COLO829 (cell line): ENCODE results near the gene LONRF2.

ENCODE experiments used
- DNase-seq: peaks from one replicate; pipeline ENCODE4 v3.0.0; 2012; ENCODE audit warnings: low spot score

The LONRF2 gene

GRCh38 chr2:100275200-100275589 is 47.1 kb downstream of the LONRF2 start:
- DNase-seq: no peak

GRCh38 chr2:100274566-100275199 is 47.6 kb downstream of the LONRF2 start:
- no peak for DNase-seq

DNA sequence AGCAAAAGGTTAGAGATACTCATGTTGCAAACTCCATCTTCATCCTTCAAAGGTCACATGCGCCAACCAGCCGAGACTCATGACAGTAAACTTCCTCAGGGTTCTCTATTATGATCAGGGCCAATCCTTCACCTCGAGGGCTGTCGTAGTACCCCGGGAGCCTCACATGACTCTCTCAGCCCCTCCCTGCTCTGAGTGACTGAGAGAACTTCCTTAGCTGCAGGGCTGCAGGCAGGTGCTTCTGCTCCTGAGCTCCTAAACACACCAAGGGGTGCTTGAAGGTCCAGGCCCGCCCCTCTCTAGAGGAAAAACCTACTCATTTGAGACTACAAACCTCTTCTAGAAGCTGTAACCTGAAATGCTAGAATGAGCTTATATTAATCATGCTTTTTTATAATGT is 48.2 kb downstream of the LONRF2 start:
- DNase-seq: no peak

DNA sequence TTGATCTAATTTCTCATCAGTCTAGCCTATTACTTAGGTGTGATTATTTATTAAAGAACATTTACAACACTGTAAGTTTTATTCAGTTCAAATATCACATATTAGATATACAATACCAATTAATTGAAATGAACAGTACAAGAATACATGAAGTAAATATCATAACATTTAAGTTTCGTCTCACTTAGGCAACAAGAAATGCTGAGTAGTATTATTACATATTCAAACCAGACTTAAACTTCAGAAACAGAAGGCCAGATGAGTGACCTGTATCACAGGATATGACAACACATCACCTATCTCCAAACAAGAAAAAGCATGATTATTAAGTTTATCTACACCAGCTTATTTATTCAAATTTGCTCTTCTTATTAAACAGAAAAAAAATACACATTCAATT is 48.9 kb downstream of the LONRF2 start:
- DNase-seq: no peak

- no peak for DNase-seq
Measured at GRCh38 chr2:100272841-100273329, 49.4 kb downstream of the LONRF2 start.

DNA sequence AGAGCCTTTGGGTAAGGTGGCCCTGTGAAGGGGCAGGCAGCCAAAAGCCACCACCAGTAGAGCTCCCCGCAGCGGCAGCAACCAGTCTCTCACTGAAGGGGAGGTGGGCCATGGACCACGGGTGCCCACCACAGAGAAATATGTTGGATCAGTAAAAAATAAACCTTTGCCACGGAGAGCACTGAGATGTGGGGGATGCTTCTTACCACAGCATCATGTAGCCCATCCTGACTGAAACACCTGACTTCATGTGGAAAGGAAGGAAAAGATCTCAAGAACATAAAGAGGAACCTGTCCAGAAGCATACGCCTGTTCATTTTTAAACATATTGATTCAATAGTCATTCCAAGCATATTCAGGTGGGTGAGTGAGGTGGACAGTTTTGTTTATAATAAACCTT is 51.1 kb downstream of the LONRF2 start:
- DNase-seq: no peak

DNA sequence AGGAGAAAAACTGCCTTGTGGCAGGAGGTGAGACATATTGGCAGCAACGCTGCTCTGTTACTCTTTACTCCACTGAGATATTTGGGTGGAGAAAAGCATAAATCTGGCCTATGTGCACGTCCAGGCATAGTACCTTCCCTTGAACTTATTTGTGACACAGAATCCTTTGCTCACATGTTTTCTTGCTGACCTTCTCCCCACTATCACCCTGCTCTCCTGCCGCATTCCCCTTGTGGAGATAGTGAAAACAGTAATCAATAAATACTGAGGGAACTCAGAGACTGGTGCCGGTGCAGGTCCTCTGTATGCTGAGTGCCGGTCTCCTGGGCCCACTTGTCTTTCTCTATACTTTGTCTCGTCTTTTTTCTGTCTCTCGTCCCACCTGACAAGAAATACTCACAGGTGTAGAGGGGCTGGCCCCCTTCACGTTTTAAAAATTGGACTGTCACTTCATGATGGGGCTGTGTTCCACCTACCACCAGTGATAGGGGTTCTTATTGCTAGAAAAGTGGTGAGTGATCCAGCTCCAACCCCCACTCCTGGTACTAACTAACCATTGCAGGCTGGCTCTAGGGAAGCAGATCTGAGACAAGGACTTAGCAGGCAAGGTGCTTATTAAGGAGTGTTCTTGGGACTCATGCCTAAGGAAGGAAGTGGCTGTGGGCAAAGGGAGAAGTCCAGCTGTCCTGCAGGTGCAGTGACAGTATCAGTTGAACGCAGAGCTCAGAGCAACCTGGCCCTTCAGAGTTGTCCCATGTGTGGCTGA is 51.7 kb downstream of the LONRF2 start:
- no peak for DNase-seq

GRCh38 chr2:100269889-100270288 is 52.4 kb downstream of the LONRF2 start:
- DNase-seq: no peak

DNA sequence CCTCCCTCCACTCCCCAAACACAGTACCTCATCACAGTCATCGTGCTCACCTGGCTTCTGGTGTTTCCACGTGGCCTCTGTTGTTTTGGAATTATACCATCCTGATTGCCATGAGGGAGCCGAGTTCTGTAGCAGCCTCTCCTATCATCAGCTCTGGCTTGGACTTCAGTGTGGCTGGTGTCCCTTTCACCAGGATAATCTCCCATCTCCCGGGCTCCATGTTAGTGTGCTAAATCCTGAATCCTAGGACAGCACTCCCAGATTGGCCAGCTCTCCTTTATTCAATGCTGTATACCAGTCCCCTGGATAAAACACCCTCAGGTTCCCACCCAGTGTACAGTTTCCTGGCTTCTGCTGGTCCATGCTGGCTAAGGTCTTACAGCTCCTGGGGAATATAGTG is 53.3 kb downstream of the LONRF2 start:
- no peak for DNase-seq

GRCh38 chr2:100267751-100268150 is 54.5 kb downstream of the LONRF2 start:
- DNase-seq: peak; percentile 40

DNA sequence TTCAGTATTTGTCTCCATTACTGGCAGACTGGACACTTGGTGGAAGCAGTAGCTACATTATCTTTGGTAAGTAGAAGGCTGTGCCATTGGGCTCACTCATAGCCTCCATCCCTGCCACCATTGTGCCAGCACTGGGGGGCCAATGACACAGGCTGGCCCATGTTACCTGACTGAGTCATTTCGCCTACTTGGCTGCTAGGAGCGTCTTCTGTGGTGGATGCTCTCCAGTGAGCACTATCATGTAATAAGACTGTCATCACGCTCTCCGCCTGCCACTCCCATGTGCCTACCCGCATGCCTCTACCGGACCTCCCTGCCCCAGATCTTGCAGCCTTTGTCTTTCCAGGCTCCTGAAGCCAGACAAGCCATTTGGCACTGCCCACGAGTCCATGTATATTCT is 56.2 kb downstream of the LONRF2 start:
- DNase-seq: no peak

GRCh38 chr2:100265226-100265625 is 57.1 kb downstream of the LONRF2 start:
- no peak for DNase-seq

DNA sequence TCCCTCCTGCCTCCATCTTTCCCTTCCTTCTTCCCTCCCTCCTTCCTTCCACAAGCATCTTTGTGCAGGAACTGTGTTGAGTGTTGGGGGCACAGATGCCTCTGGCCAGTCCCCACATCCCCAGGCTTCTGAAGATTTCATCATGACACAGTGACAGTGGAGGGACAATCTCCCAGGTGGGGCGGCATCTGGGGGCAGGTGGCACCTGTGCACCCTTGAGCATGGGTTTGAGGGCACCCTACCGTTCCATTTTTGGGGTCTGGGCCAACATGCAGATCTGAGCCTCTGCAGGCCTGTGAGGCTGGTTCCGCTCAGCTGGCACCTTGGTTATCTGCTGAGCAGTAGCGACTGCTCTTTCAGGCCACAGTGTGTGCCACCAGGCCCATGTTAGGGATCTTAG is 57.6 kb downstream of the LONRF2 start:
- DNase-seq: no peak

GRCh38 chr2:100264121-100264520 is 58.2 kb downstream of the LONRF2 start:
- DNase-seq: no peak

GRCh38 chr2:100262555-100263320 is 59.6 kb downstream of the LONRF2 start:
- DNase-seq: peak; percentile 79

DNA sequence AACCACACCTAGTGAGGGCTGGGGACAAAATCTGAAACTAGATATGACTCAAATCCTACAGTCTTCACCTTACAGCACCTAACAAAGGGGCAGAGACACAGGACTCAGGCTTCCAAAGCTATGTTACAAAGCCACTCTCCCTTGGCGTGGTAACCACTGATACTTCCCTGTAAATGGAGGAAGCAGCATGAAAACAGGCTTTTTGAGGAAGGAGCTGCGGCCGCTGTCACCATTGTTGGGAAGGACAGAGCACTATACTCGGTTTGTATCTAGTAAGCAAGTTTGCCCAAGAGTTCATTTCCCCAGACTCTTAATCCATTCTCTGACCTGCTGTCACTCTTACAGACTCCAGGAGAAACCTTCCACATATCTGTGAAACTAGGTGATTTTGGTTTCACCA is 60.3 kb downstream of the LONRF2 start:
- no peak for DNase-seq

DNA sequence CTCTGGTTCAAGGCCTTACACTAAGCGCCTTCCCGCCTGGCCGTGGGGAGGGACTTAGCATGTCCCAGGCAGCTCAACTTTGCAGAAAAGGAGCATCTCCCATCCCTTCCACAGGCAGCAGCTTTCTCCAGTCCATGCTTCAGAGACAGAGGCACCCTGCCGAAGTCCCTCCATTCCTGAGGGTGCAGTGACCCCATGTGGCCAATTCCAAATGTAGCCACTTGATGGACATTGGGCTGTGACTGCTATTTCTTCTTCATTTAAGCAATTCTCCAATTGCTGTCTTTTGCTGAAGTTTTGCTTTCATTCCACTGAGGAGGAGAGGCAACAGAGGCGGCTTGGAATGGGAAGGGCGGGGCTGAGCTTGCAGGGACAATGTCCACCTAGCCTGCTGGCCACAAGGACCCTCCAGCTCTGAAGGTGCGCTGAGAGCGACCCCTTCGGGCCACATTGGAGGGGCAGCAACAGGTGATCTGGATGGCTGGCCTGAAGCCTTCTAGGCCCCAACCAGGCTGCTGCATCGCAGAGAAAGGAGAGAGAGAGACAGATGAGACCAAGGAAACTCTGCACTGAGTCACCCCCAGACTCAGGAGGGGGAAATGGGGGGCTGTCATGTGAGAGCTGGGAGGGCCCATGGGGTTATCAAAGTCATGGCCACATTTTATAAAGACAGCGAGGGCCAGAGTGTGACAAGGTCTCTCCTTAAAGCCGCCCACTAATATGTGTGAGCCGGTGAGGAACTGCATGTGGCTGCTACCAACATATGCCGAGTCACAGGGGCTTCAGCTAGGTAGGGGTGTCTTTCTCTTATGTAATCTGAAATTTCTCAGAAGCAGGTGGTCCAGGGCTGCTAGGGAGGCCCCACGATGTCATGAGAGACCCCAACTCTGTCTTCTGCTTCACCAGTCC is 61.3 kb downstream of the LONRF2 start:
- DNase-seq: peak; percentile 64

- no peak for DNase-seq
Measured at GRCh38 chr2:100259106-100259505, 63.2 kb downstream of the LONRF2 start.

GRCh38 chr2:100257939-100258338 is 64.4 kb downstream of the LONRF2 start:
- DNase-seq: no peak

- no peak for DNase-seq
Measured at GRCh38 chr2:100256849-100257248, 65.5 kb downstream of the LONRF2 start.

DNA sequence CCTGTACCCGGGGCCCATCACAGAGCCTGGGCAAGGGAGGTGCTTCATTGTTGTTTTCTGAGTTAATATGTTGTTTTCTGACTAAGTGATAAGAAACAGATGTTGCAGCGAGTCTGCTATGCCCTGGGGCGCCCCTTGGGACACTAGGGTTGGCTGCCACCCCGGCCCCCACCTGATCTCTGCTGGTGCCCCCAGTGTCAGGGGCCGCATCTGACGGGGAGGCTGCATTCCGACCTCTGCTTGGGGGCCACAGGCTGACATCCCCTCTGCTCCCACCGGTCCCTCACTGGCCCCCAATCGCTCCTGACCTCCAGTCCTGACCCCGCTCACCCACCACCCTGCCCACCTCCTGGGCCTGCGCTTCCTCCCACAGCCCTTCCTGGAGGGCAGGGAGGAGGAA is 65.9 kb downstream of the LONRF2 start:
- no peak for DNase-seq

DNA sequence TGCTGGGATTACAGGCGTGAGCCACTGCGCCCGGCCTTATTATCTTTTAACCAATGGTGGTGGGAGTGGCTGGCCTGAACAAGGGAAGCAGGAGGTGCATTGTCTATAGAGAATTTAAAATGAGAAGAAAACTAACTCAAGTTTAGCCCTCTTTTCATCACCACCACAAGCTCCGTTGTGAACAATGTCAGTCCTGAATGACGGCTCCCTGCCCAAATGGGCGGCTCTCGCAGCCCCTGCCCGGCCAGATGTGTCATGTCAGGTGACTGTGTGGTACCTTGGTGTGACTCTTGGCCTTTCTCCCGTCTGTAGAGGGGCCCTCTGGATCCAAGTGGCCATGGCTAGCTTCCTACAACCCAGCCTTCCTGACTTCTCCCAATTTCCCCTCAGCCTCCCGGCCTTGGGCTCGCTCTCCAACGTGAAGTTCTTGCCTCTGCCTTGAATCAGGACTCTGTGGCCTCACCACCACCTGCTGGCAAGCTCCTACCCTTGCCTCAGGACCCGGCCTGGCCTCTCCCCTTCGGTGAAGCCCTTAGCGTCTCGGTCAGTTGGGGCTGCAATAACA is 67.6 kb downstream of the LONRF2 start:
- no peak for DNase-seq
